Left renal cortex interstitium (tissue), 4 donors: Measurements from ENCODE around the gene SIX2. TPM values are rescaled to one million over a fixed set of nuclear protein-coding genes. Genes with fewer than 3 reads are reported as not detected.

Source experiments
- DNase-seq, 4 donors: peaks; one replicate each; pipeline ENCODE4 v3.0.0-alpha.2; 2013; ENCODE audit warnings: low read depth in 4 of 4, low spot score in 2 of 4, missing footprints in 1 of 4
- polyA plus RNA-seq, 4 donors: library from polyadenylated mRNA; unstranded; fragments of 120-200 nt; gene quantifications; one replicate each; pipeline ENCODE4 v1.2.1, GENCODE V29; 2013; ENCODE audit not compliant: insufficient read length in 4 of 4

Gene SIX2
- polyA plus RNA-seq, 4 donors = 19.3 to 44.4 (median 28.6) TPM

GRCh38 chr2:44970846-44971450 is 38.3 kb downstream of the SIX2 start:
- DNase-seq = no peak

- DNase-seq = no peak
These were observed 39.3 kb downstream of the SIX2 start for GRCh38 chr2:44969936-44970335.

- no peak for DNase-seq
These were observed 41.4 kb downstream of the SIX2 start for GRCh38 chr2:44967727-44968432.

GRCh38 chr2:44967056-44967455 is 42.2 kb downstream of the SIX2 start:
- no peak for DNase-seq

GRCh38 chr2:44965684-44966083 is 43.6 kb downstream of the SIX2 start:
- DNase-seq = no peak

GRCh38 chr2:44964752-44965236 is 44.5 kb downstream of the SIX2 start:
- DNase-seq = no peak

- DNase-seq = no peak
These were observed 47.0 kb downstream of the SIX2 start for GRCh38 chr2:44962176-44962695.

GRCh38 chr2:44960871-44961270 is 48.4 kb downstream of the SIX2 start:
- DNase-seq = no peak

- DNase-seq = no peak
These were observed 49.4 kb downstream of the SIX2 start for GRCh38 chr2:44959855-44960254.

GRCh38 chr2:44957656-44958327 is 51.5 kb downstream of the SIX2 start:
- no peak for DNase-seq

GRCh38 chr2:44956843-44957242 is 52.4 kb downstream of the SIX2 start:
- DNase-seq = no peak

- peak in 1 of 4 donors; percentile 60 for DNase-seq
These were observed 53.5 kb downstream of the SIX2 start for GRCh38 chr2:44955593-44956392.

Other genes starting within 250 kb of the SIX2 start
- gene SIX3, start 67.8 kb downstream of the SIX2 start, polyA plus RNA-seq = not detected